Measurements from ENCODE around the gene PEMT.

PEMT gene

DNA sequence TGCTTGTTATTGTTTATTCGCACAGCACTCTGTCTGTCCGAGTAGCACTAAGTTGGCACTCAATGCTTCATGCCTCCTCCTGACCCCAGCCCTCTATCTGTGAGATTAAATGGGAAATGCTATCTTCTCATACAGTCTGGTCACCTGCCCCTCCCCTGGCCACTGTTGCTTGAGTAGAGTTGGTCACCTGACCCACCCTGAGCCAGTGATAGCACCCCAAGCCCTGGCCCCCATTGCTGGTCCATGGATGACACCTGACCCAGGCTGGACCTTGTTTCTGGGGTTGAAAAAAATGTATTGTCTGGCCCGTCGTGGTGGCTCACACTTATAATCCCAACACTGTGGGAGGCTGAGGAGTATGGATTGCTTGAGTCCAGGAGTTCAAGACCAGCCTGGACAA, 8.5 kb upstream of the PEMT start:
- no peak overlapping the region for H3K27ac ChIP-seq
- in situ Hi-C loops (cut with HindIII; ENCODE audit: low pct_ligation_motif_present, low sequenced_read_pairs) = loop anchor here (25.0 kb wide), 1 partner anchor 238 kb away; no protein-coding TSS in a partner anchor
- TF ChIP-seq, protein P1, sequence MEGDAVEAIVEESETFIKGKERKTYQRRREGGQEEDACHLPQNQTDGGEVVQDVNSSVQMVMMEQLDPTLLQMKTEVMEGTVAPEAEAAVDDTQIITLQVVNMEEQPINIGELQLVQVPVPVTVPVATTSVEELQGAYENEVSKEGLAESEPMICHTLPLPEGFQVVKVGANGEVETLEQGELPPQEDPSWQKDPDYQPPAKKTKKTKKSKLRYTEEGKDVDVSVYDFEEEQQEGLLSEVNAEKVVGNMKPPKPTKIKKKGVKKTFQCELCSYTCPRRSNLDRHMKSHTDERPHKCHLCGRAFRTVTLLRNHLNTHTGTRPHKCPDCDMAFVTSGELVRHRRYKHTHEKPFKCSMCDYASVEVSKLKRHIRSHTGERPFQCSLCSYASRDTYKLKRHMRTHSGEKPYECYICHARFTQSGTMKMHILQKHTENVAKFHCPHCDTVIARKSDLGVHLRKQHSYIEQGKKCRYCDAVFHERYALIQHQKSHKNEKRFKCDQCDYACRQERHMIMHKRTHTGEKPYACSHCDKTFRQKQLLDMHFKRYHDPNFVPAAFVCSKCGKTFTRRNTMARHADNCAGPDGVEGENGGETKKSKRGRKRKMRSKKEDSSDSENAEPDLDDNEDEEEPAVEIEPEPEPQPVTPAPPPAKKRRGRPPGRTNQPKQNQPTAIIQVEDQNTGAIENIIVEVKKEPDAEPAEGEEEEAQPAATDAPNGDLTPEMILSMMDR (IDR thresholded peaks at IDR 0.05; ENCODE audit: low read depth, low read length, missing control alignments) = no peak

DNA sequence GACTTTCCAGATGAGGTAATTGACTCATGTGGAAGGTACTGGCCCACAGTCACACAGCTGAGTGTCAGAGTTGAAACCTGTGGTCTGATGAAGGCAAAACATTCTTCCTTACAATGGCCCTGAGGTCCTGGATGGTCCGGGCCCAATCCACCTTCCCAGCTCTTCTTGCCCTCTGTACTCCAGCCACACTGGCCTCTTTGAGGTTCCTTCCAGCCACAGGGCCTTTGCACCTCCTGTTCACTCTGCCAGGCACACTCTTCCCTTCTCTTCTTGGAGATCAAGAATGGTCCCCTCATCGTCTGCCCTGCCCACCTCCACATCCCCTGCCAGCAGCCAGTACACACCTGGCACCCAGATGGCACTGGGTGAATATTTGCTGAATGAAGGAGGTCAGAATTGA, 6.5 kb upstream of the PEMT start:
- H3K36me3 ChIP-seq (replicated peaks) = no peaks in the 10 kb centered on the region
- DNase-seq = no peak
- no peak overlapping the region for H3K27ac ChIP-seq
- TF ChIP-seq, protein P1 (IDR thresholded peaks at IDR 0.05; ENCODE audit: low read depth, low read length, missing control alignments) = no peak
- in situ Hi-C loops (cut with HindIII; ENCODE audit: low pct_ligation_motif_present, low sequenced_read_pairs) = no loop called here
- H3K27me3 ChIP-seq (replicated peaks) = no peaks in the 10 kb centered on the region
- no peak overlapping the region for H3K4me3 ChIP-seq (ENCODE audit: low read depth, low read length)

More for the DNA sequence above, 8.5 kb upstream of the PEMT start:
- no peak overlapping the region for H3K4me3 ChIP-seq (ENCODE audit: low read depth, low read length)
- DNase-seq = no peak
- no peaks in the 10 kb centered on the region for H3K36me3 ChIP-seq (replicated peaks)
- H3K27me3 ChIP-seq (replicated peaks) = no peaks in the 10 kb centered on the region

DNA sequence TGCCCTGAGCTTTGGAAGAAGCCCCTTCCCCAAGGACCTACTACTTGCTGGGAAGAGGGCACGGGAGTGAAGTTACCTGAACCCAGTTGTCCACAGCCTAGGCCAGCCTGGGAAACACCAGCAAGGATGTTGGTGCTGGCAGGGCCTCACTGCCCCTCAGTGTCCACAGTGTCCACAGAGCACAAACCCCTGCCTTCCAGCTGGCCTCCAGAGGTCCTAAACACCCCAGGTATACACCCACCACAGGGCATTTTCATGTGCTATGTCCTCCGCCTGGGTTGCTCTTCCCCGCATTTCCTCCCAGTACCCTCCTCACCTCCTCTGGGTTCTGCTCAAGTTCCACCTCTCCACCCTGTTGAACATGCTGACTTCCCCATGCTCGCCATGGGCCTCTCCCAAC, 4.2 kb upstream of the PEMT start:
- Histone ChIP-seq H3K36me3 (replicated peaks) (no peaks in the 10 kb centered on the region), H3K4me3 (ENCODE audit: low read depth, low read length) (no peak overlapping the region), H3K27ac (no peak overlapping the region), H3K27me3 (replicated peaks) (no peaks in the 10 kb centered on the region)
- in situ Hi-C loops (cut with HindIII; ENCODE audit: low pct_ligation_motif_present, low sequenced_read_pairs) = no loop called here
- no peak for DNase-seq
- TF ChIP-seq, protein P1 (IDR thresholded peaks at IDR 0.05; ENCODE audit: low read depth, low read length, missing control alignments) = no peak

DNA sequence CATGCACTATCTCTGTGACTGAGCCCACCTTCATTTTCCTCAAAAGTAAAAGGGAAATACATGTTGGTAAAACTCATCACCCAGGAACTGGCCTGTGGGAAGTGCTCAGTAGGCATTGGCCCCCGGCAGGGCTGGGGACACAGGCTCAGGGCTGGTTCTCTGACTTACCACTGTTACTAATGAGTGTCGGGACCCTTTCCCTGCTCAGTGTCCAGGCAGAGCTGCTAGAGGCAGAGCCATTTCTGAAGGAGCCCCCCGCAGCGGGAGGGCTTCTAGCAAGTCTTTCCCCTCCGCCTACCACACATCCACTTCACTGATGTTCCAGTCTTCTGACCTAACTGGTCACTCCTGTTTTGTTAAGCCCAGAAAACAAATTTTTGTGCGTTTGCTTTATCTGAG, 1.7 kb upstream of the PEMT start:
- Histone ChIP-seq H3K36me3 (replicated peaks) (no peaks in the 10 kb centered on the region), H3K4me3 (ENCODE audit: low read depth, low read length) (no peak overlapping the region), H3K27ac (no peak overlapping the region), H3K27me3 (replicated peaks) (no peaks in the 10 kb centered on the region)
- TF ChIP-seq, protein P1 (IDR thresholded peaks at IDR 0.05; ENCODE audit: low read depth, low read length, missing control alignments) = no peak
- DNase-seq = no peak
- in situ Hi-C loops (cut with HindIII; ENCODE audit: low pct_ligation_motif_present, low sequenced_read_pairs) = no loop called here

DNA sequence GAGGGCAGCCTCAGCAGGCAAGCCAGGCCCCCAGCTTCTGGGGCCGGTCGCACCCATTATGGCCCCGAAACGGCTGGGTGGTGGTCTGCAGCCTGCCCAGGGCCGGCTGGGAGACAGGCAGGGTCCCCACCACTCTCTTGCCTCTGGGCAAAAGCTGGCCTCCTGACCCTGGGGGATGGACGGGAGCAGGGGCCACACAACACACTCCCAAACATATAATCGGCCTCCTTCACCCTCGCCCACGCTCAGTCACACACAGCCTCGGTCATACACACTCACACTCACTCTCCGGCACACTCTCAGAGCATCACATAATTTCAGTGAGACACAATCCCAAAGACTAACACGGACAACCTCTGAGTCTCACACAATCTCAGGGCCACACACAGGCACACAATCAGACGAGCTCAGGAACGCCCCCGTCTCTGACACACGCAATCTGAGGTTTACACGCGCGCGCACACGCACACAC, 589 bp downstream of the PEMT start:
- TF ChIP-seq, protein P1 (IDR thresholded peaks at IDR 0.05; ENCODE audit: low read depth, low read length, missing control alignments) = no peak
- H3K4me3 ChIP-seq (ENCODE audit: low read depth, low read length) = peak overlapping the region; percentile 87
- in situ Hi-C loops (cut with HindIII; ENCODE audit: low pct_ligation_motif_present, low sequenced_read_pairs) = no loop called here

DNA sequence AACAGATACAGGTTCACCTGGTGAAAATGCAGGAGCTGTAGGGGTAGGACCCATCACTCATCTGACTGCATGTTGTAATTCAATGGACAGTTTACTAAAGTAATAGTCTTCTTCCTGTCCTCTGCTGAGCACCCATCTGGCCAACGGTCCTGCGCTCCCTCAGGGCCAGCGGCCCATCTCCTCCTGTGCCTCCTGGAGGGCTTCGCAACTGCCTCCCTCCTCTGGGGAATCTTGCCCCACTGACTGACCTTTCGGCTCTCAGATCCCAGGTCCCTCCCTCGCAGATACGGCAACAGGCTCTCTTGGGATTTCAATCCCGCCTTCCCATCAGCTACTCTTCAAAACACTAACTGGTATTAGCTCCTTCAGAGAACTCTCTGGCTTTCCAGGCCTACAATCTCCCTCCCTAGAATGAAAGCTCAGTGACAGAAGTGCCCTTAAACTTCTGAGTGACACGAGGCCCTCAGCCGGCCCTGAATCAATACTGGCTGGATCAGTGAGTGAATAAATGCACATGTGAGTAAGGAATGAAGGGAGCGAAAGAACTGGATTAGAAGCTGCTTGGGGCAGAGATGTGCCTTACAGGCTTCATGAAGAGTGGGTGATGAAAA, 1.3 kb downstream of the PEMT start:
- in situ Hi-C loops (cut with HindIII; ENCODE audit: low pct_ligation_motif_present, low sequenced_read_pairs) = no loop called here
- TF ChIP-seq, protein P1 (IDR thresholded peaks at IDR 0.05; ENCODE audit: low read depth, low read length, missing control alignments) = no peak
- no peak for DNase-seq
- no peaks in the 10 kb centered on the region for H3K27me3 ChIP-seq (replicated peaks)
- no peak overlapping the region for H3K27ac ChIP-seq
- H3K4me3 ChIP-seq (ENCODE audit: low read depth, low read length) = peak overlapping the region; percentile 87
- no peaks in the 10 kb centered on the region for H3K36me3 ChIP-seq (replicated peaks)

More for the DNA sequence above, 589 bp downstream of the PEMT start:
- DNase-seq = no peak
- Histone ChIP-seq H3K27me3 (replicated peaks) (no peaks in the 10 kb centered on the region), H3K36me3 (replicated peaks) (no peaks in the 10 kb centered on the region), H3K27ac (peak overlapping the region; percentile 68)
